Suprapubic skin (tissue), 3 donors: ENCODE results near the gene OR7G3.

ENCODE experiments used
- POLR2A ChIP-seq, 2 donors: fragments of 450-650 bp; IDR thresholded peaks; one replicate each; pipeline ENCODE4 v1.6.1; 2017; ENCODE audit warnings: antibody characterized with exemption in 2 of 2, mild to moderate bottlenecking in 2 of 2, moderate library complexity in 2 of 2
- TF ChIP-seq, protein P1 (sequence below), 2 donors: fragments of 200-600 bp in 1 of 2; fragments of 450-650 bp in 1 of 2; sonication (generic) in 1 of 2; IDR thresholded peaks; one replicate each; pipeline ENCODE4 v1.5.1; 2016 to 2019; ENCODE audit warnings: antibody characterized with exemption in 2 of 2, mild to moderate bottlenecking in 1 of 2, moderate library complexity in 1 of 2

DNA sequence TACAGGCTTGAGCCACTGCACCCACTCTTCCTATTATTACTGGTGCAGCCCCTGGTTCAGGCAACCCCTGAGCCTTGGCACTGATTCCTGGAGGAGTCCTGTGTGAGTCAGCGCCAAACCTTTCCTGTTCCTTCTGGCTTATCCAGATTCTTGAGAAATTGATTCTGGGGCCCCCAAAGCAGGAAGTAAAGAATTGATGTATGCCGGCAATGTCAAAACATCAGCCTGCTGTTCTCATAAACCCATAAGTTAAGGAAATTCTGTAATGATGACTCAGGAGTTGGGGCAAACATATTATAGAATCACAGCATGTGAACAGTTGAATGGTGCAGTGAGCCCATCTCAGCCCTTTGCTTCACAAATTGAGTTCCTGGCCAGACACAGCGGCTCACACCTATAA, 1.4 kb upstream of the OR7G3 start:
- TF ChIP-seq, protein P1, sequence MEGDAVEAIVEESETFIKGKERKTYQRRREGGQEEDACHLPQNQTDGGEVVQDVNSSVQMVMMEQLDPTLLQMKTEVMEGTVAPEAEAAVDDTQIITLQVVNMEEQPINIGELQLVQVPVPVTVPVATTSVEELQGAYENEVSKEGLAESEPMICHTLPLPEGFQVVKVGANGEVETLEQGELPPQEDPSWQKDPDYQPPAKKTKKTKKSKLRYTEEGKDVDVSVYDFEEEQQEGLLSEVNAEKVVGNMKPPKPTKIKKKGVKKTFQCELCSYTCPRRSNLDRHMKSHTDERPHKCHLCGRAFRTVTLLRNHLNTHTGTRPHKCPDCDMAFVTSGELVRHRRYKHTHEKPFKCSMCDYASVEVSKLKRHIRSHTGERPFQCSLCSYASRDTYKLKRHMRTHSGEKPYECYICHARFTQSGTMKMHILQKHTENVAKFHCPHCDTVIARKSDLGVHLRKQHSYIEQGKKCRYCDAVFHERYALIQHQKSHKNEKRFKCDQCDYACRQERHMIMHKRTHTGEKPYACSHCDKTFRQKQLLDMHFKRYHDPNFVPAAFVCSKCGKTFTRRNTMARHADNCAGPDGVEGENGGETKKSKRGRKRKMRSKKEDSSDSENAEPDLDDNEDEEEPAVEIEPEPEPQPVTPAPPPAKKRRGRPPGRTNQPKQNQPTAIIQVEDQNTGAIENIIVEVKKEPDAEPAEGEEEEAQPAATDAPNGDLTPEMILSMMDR (IDR thresholded peaks at IDR 0.05): no peak
- no peak for TF ChIP-seq POLR2A (IDR thresholded peaks at IDR 0.05)
